BLaER1 (cell line): Measurements from ENCODE around the gene CERK.

Experiments
- H3K27ac ChIP-seq: shearing (Covaris generic); formaldehyde crosslinking; 2 replicates; pipeline ENCODE4 v1.8.1; 2022
- H3K27me3 ChIP-seq: shearing (Covaris generic); formaldehyde crosslinking; 2 replicates; pipeline ENCODE4 v1.8.1; 2022
- H3K36me3 ChIP-seq: shearing (Covaris generic); formaldehyde crosslinking; 2 replicates; pipeline ENCODE4 v1.8.1; 2022
- H3K4me1 ChIP-seq: shearing (Covaris generic); formaldehyde crosslinking; 2 replicates; pipeline ENCODE4 v1.8.1; 2022
- H3K4me2 ChIP-seq: shearing (Covaris generic); formaldehyde crosslinking; 2 replicates; pipeline ENCODE4 v1.8.1; 2022
- H3K4me3 ChIP-seq: shearing (Covaris generic); formaldehyde crosslinking; 2 replicates; pipeline ENCODE4 v1.8.1; 2022
- H3K9ac ChIP-seq: shearing (Covaris generic); formaldehyde crosslinking; 2 replicates; pipeline ENCODE4 v1.8.1; 2022
- H3K9me3 ChIP-seq: shearing (Covaris generic); formaldehyde crosslinking; 2 replicates; pipeline ENCODE4 v1.8.1; 2022
- H4K20me1 ChIP-seq: shearing (Covaris generic); formaldehyde crosslinking; 2 replicates; pipeline ENCODE4 v1.8.1; 2022
- Cebpa-rat ChIP-seq: shearing (Covaris generic); IDR thresholded peaks from 2 replicates; pipeline ENCODE4 v1.8.1; 2022

The CERK gene

GRCh38 chr22:46663001-46663400 is 75.1 kb downstream of the CERK start:
- Histone ChIP-seq H3K27ac (peak overlapping the region; percentile 58), H3K4me3 (no peak overlapping the region), H3K9ac (0 out of 2 replicates have a peak overlapping the region, but pooled peaks have one; percentile 24), H3K27me3 (no peaks in the 10 kb centered on the region), H3K4me2 (peak overlapping the region; percentile 60), H3K9me3 (no peaks in the 10 kb centered on the region), H3K4me1 (peaks cover 77% of the 10 kb centered on the region), H3K36me3 (peaks cover 87% of the 10 kb centered on the region), H4K20me1 (peaks cover 89% of the 10 kb centered on the region)
- no peak for TF ChIP-seq Cebpa-rat

- Histone ChIP-seq H3K4me1 (peaks cover 77% of the 10 kb centered on the region), H4K20me1 (peaks cover 89% of the 10 kb centered on the region), H3K4me3 (no peak overlapping the region), H3K9me3 (no peaks in the 10 kb centered on the region), H3K4me2 (peak overlapping the region; percentile 60), H3K36me3 (peaks cover 87% of the 10 kb centered on the region), H3K27ac (peak overlapping the region; percentile 58; the same call in 1 of the 2 replicates), H3K9ac (no peak overlapping the region), H3K27me3 (no peaks in the 10 kb centered on the region)
- TF ChIP-seq Cebpa-rat: no peak
Measured at GRCh38 chr22:46662226-46662625, 75.8 kb downstream of the CERK start.

GRCh38 chr22:46661221-46661851 is 76.7 kb downstream of the CERK start:
- Histone ChIP-seq H3K36me3 (peaks cover 79% of the 10 kb centered on the region), H4K20me1 (peaks cover 92% of the 10 kb centered on the region), H3K27ac (peak overlapping the region; percentile 58; the same call in 1 of the 2 replicates), H3K9ac (no peak overlapping the region), H3K27me3 (no peaks in the 10 kb centered on the region), H3K4me1 (peaks cover 77% of the 10 kb centered on the region), H3K4me3 (no peak overlapping the region), H3K4me2 (peak overlapping the region; percentile 60), H3K9me3 (no peaks in the 10 kb centered on the region)
- TF ChIP-seq Cebpa-rat: no peak

GRCh38 chr22:46660604-46661201 is 77.3 kb downstream of the CERK start:
- peaks cover 94% of the 10 kb centered on the region for H4K20me1 ChIP-seq
- no peak overlapping the region; the same call in 1 of the 2 replicates for H3K9ac ChIP-seq
- H3K4me1 ChIP-seq: peaks cover 83% of the 10 kb centered on the region
- no peaks in the 10 kb centered on the region for H3K27me3 ChIP-seq
- H3K36me3 ChIP-seq: peaks cover 72% of the 10 kb centered on the region
- no peak overlapping the region for H3K4me3 ChIP-seq
- no peaks in the 10 kb centered on the region for H3K9me3 ChIP-seq
- peak overlapping the region; percentile 60 for H3K4me2 ChIP-seq
- no peak overlapping the region; the same call in 1 of the 2 replicates for H3K27ac ChIP-seq
- no peak for TF ChIP-seq Cebpa-rat

GRCh38 chr22:46659791-46660186 is 78.3 kb downstream of the CERK start:
- TF ChIP-seq Cebpa-rat: no peak
- Histone ChIP-seq H3K4me3 (no peak overlapping the region), H3K27ac (no peak overlapping the region), H3K4me1 (peaks cover 90% of the 10 kb centered on the region), H3K4me2 (peak overlapping the region; percentile 60), H3K9me3 (no peaks in the 10 kb centered on the region), H3K36me3 (peaks cover 63% of the 10 kb centered on the region), H4K20me1 (peaks cover 97% of the 10 kb centered on the region), H3K9ac (no peak overlapping the region), H3K27me3 (no peaks in the 10 kb centered on the region)

- Histone ChIP-seq H4K20me1 (peaks cover 97% of the 10 kb centered on the region), H3K4me1 (peaks cover 91% of the 10 kb centered on the region), H3K27me3 (no peaks in the 10 kb centered on the region), H3K4me3 (no peak overlapping the region), H3K4me2 (peak overlapping the region; percentile 60), H3K9me3 (no peaks in the 10 kb centered on the region), H3K9ac (no peak overlapping the region), H3K36me3 (peaks cover 57% of the 10 kb centered on the region), H3K27ac (no peak overlapping the region)
- TF ChIP-seq Cebpa-rat: no peak
Measured at GRCh38 chr22:46659059-46659790, 78.8 kb downstream of the CERK start.

- Histone ChIP-seq H3K4me1 (peaks cover 91% of the 10 kb centered on the region), H3K9ac (no peak overlapping the region), H4K20me1 (peaks cover 96% of the 10 kb centered on the region), H3K4me2 (no peak overlapping the region; the same call in 1 of the 2 replicates), H3K36me3 (peaks cover 53% of the 10 kb centered on the region), H3K4me3 (no peak overlapping the region), H3K27me3 (no peaks in the 10 kb centered on the region), H3K9me3 (no peaks in the 10 kb centered on the region), H3K27ac (no peak overlapping the region)
- TF ChIP-seq Cebpa-rat: no peak
Measured at GRCh38 chr22:46657996-46658947, 79.8 kb downstream of the CERK start.

- Histone ChIP-seq H3K4me1 (peaks cover 91% of the 10 kb centered on the region), H3K4me3 (no peak overlapping the region), H3K27ac (peak overlapping the region; percentile 63), H3K9me3 (no peaks in the 10 kb centered on the region), H3K9ac (peak overlapping the region; percentile 61), H3K4me2 (peak overlapping the region; percentile 78), H3K27me3 (no peaks in the 10 kb centered on the region), H3K36me3 (peaks cover 49% of the 10 kb centered on the region), H4K20me1 (peaks cover 96% of the 10 kb centered on the region)
- TF ChIP-seq Cebpa-rat: no peak
Measured at GRCh38 chr22:46657655-46657953, 80.4 kb downstream of the CERK start.

- Histone ChIP-seq H3K36me3 (peaks cover 47% of the 10 kb centered on the region), H3K27ac (peak overlapping the region; percentile 63), H3K27me3 (no peaks in the 10 kb centered on the region), H3K4me1 (peaks cover 91% of the 10 kb centered on the region), H4K20me1 (peaks cover 96% of the 10 kb centered on the region), H3K4me3 (no peak overlapping the region), H3K9ac (peak overlapping the region; percentile 61), H3K4me2 (peak overlapping the region; percentile 78), H3K9me3 (no peaks in the 10 kb centered on the region)
- no peak for TF ChIP-seq Cebpa-rat
Measured at GRCh38 chr22:46656856-46657654, 81.0 kb downstream of the CERK start.
